Hypothalamus (tissue), 51 donors: ENCODE results near the gene POMGNT1.

ENCODE experiments used
- DNase-seq, 51 donors: peaks; one replicate each; lab custom pipeline; 2025; lab: John Stamatoyannopoulos, UW

POMGNT1 gene

DNA sequence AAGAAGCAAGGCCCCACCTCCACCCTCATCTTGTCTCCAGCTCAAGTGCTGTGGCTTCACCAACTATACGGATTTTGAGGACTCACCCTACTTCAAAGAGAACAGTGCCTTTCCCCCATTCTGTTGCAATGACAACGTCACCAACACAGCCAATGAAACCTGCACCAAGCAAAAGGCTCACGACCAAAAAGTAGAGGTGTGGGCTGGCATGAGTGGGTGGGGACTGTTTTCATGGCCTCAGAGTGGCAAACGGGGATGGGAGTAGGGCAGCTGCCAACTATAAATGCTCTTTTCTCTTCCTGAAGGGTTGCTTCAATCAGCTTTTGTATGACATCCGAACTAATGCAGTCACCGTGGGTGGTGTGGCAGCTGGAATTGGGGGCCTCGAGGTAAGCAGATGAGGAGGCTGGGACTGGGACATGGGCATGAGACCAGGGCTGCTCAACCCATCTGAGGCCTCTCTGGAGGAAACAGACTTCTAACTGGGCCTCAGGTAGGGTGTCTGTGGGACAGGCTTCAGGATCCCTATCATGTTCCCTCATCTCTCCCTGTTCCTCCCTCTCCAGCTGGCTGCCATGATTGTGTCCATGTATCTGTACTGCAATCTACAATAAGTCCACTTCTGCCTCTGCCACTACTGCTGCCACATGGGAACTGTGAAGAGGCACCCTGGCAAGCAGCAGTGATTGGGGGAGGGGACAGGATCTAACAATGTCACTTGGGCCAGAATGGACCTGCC, 13.1 kb downstream of the POMGNT1 start:
- no peak for DNase-seq

DNA sequence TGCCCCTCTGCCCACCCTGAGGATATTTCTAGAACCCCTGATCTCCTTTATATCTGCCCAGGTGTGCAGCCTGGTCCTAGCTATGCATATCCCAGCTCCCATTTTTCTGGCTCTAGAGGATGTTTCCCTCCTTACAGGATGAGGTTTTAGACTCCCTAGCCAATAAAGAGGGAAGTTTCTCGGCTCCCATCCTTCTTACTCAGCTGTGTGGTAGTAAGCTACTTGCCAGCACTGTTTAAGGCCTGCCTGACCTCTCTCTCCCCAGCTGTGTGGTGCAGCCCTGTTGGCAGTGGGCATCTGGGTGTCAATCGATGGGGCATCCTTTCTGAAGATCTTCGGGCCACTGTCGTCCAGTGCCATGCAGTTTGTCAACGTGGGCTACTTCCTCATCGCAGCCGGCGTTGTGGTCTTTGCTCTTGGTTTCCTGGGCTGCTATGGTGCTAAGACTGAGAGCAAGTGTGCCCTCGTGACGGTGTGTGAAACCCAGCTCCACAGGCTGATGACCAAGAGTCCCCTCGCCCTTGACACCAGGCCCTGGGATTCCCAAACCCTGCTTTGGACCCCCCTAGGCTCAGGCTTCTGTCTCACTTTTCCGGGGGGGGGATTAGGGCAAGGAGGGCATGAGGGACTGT, 14.2 kb downstream of the POMGNT1 start:
- DNase-seq, result peak in 2 of 51 donors; percentile 3 to 11

DNA sequence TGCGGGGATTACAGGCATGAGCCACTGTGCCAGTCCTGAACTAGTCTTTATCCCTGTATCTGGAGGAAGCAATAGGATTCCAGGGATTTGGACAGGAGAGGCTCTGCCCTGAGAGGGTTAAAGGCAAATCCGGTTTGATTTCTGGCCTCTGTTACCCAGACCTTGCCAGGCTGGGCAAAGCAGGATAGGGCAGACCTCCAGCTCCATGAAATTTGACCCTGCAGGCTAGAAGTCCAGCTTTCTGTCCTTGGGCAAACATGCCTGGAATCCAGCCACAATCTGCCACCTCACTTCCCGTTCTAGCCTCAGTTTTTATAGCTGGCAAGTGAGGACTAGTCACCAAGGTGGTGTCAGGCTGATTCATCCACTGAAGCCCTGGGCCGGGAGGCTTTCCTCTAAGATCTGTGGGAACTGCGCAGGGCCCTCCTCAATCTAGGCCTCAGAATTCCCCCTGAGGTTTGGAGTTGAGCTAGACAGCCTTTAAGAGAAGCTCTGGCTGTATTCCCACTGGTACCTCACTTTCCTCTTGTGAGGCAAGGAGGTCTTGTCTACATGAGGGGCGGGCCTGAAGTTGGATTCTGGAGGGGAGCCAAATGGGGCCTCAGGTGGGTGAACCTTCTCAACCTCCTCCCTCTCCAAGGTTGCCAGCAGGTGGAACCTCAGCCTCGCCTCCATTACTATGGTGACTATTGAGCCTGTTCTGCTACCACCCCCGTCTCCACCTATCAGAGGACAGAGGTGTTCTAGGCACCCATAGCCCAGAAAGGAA, 15.0 kb downstream of the POMGNT1 start:
- peak in 11 of 51 donors; percentile 15 to 70 (median 48) for DNase-seq

DNA sequence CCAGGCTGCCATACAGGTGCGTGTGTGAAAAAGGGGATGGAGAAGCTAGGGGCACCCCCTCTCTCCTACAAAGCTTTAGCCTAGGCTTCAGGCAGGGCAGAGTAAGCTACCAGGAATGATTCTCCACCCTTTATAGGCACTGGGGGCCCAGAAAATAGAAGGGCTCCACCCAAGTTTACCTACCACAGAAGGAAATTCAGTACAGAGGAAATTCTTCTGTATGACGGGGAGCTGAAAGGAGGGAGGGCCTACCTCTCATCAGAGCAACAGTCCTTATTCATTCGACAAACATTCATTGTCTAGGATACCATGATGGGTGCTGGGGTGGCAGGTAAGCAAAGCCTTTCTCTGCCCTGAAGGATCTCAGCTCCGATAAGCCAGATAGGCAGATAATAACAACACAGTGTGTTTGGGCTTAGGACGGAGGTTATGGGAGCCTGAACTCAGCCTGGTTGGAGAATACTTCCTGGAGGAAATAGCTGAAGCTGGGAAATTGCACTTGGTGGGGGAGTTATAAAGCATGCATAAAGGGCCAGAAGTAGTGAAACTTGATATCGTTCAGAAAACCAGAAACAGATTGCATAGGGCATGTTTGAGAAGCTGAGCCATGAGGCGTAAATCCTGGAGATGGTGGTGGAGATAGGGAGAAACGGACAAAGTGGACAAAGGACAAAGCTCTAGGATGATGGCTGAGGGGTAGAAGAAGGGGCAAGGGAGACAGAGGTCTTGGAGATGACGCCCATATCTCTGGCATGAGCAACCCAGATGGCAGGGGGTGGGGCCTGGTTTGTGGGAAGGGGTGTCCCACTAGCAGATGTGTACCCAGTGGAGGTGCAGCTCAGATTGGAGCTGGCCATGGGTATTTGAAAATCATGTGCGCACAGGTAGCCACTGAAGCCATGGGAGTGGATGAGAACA, 16.6 kb downstream of the POMGNT1 start:
- no peak for DNase-seq

DNA sequence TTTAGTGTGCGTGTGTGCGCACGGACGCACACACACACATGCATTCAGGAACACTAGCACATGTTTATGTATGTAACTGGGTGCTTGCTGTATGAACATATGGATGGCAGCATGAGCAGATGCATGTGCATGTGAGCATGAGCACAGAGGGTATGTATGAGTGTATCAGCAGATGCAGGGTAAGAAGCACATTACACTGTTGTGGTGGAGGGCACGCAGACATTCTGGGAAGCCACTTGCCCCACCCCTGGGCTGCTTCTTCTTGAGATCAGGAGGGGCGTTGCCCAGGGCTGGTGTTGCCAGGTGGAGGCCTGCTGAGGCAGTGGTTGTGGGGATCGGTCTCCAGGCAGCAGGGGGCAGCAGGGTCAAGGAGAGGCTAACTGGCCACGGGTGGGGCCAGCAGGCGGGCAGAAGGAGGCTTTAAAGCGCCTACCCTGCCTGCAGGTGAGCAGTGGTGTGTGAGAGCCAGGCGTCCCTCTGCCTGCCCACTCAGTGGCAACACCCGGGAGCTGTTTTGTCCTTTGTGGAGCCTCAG, 18.1 kb downstream of the POMGNT1 start:
- peak in 18 of 51 donors; percentile 6 to 57 (median 28) for DNase-seq

DNA sequence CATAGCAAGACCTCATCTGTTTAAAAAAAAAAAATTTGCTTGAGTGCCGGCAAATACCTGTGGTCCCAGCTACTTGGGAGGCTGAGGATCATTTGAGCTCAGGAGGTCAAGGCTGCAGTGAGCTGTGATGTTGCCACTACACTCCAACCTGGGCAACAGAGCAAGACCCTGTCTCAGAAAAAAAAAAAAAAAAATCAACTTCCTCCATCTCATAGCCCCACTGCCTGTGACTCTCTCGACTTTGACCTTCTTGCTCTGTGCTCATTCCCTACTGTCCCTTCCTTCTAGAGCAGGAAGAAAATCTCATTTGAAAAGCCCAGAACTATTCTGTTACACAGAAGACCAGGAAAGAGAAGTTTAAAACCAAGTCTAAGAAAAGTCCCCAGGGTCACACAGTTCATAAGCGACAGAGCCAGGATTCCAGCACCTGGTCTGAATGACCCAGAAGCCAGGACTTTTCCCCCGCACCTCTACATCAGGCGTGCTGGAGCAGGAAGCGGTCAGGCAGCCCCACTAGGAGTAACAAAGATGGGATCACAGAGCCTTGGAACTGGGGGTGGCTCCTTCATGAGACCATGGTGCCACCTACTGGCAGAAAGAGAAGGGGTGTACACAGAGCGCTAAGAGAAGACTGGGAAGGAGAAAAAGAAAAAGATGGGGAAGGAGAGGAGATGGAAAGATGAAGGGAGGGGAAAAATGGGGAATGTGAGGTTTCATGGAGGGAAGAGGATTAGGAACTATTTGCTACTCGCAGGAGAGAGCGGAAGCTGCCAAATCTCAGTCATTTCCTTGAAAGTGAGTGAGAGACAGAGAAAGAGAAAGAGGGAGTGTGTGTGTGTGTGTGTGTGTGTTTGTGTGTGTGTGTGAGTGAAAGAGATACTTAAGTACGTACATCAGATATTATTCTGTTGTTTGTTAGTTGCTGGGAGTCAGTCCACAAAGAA, 18.8 kb downstream of the POMGNT1 start:
- DNase-seq, result peak in 46 of 51 donors; percentile 14 to 88 (median 54)

DNA sequence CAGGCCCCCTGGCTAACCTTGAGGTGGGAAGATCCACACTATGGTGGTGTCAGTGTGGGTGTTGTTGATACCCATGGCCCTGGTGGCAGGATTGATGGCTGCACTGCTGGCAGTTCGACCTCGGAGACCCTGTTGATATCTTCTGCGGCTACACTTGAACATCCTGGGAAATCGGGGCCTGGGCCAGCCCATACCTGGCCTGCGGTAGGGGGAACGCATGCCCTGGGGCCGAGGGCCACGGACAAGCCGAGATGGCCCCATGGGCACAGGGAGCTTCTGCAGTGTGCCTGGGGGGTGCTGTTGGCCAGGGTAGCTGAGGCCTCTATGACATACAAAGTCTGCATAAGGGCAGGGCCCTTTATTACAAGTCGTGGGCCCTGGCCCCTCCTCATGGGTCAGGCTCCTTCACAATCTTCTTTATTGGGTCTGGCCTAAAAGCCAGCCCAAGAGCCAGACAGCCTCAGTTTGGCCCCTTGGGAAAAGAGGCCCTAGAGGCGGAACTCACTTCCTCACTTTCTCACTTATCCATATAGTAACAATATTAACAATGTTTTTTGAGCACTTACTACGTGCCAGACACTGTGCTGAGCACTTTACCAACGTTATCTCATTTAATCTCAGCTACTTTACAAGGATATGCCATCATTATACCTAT, 21.9 kb downstream of the POMGNT1 start, which contains the start of gene P3R3URF:
TSS of gene P3R3URF (minus strand) at position 278 of the 655 bp plus-strand sequence. CDS start at position 261, 17 bp downstream.
- DNase-seq, result no peak

DNA sequence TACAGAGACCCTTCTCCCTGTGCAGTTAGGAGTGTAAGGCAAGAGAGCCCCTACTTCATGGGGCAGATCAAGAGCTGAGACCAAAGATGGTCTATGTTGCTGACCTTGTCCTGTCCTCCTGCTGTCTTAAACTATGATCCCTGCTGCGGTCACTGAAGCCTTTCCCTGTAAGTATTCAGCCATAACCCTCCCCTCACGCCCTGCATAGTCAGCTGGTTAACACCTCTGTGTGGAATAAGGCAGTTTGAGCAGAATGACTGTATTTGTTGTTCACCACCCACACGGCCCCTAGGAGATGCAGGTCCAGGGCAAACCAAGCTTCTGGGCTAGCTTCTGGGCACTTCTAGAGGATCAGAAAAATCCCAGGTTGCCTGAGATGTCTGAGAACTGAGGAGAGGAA, 23.0 kb downstream of the POMGNT1 start:
- DNase-seq, result no peak

DNA sequence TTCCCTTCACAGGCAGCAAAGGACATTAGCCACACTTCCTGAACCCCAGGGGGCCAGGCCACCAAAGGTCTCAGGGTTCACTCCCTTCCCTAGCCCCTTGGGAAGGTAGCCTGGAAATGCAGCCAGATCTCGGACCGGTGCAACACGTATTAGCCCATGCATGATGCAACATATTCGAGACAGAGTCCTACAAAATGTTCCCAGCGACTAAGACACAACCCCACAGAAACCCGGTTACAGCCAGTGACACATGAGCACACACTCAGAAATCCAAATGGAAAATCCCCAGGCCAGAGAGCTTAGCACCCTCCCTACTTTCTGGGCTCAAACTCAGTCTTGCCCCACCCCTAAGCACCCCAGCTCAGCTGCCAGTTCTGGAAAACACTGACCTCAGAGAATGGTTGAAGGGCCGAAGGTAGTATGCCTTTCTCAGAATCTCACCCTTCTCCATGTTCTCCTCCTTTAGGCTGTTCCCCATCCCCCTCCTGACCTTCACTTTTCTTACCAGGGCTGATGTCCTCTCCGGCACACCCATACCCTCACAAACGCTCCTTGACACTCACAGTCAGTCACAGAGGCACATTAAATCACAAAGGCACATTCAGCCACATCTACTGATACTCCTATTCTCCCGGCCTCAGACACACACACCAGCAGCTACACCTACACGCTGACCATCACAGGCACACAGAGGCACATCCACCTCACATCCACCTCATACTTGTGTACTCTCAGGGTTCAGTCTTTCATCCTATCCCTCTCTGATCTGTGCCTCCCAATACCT, 23.6 kb downstream of the POMGNT1 start, which contains the start of gene TSPAN1:
TSS of gene TSPAN1 (plus strand) at position 640 of the 784 bp plus-strand sequence. CDS start 6,021 bp downstream, outside the sequence.
- peak in 1 of 51 donors; percentile 10 for DNase-seq

DNA sequence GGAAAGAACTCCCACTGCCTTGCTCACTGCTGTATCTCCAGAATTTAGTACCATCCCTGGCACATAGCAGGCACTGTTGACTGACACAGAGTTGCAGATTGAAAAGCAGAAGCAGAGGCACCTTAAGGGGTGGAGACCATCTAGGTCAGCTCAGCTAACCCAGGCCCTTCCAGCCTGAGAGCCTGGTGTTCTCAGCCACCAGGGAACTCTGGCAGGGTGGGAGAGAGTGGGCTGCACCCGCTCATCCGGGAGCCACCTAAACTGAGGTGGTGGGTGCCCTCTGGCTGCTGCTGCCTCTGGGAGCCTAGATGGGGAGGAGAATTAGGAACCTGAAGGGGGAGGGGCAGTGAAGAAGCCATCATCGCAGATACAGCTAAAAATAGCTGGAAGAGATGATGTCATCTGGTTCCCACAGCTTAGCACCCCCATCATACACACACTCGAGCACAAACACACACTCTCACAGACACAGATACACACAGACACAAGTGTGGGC, 24.8 kb downstream of the POMGNT1 start:
- peak in 5 of 51 donors; percentile 9 to 46 (median 25) for DNase-seq

DNA sequence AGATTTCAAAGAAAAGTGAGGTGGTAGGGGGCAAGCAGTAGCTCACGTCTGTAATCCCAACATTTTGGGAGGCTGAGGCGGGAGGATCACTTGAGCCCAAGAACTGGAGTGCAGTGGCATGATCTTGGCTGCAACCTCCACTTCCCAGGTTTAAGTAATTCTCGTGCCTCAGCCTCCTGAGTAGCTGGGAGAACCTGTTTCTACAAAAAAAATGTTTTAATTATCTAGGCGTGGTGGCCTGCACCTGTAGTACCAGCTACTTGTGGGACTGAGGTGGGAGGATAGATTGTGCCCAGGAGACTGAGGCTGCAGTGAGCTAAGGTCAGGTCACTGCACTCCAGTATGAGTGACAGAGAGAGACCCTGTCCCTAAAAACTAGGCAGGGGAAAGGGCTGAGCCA, 25.9 kb downstream of the POMGNT1 start:
- DNase-seq, result no peak

DNA sequence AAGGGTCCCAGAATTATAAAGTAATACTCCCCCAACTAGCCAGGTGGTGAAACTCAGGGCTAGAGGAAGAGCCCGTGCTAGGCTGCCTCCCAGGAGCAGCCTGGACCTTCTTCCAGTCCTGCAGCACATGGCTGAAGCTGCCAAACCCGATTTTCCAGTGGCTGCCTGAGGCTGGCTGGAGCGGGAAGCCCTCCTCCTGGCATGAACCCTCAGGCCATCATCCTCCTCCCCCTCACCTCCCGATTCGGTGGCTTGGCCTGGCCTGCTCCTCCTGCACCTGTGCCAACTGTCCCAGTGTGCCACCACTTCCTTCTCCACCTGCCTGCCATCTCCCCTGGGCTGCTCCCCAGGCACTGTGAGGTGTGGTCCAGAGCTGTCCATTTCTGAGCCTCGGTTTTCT, 26.4 kb downstream of the POMGNT1 start:
- DNase-seq, result no peak

DNA sequence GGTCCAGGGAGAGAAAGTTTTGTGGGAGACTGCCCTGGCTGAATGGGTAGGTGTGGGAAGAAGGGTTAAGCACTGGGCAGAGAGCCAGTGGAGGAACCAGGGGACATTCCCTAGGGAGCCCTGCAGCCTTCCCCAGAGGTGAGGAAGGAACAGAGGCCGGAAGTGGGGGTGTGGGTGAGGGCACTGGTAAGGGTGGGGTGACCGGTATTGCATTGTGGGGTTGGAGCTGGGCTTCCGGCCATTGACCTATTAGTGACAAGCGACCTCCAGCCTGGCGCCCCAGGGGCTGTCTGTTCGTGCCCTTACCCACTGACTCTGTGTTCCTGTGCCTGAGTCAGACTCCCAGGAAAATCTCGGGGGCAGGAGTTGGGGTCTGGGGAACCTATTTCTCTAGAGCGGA, 26.9 kb downstream of the POMGNT1 start:
- no peak for DNase-seq

DNA sequence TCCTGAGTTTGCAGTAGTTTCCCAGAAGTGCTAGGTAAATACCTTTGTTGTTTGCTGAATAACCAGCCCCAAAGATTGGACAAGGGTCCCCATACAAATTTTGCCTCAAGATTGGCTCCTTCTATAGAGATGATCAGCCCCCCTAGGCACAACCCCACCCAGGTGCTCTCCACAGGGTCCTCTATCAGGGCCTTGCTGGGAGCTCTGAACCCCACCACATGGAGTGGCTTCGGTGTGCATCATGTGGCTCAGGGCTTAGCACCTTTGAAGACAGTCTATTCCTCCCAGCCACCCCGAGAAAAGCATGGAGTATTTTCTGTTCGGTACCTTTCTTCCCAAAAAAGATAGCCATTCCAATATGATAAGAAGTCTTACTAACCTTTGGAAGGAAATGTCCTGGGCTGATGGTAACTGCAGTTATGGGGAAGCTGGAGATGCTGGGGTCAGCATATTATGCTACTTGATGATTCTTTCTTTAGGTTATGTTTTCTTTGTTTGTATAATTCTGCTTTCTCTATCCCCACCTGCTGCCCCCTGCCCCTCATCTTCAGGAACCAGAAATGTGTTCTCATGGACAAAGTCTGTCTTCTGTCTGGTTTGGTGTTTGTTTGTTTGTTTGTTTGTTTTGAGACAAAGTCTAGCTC, 28.3 kb downstream of the POMGNT1 start:
- DNase-seq, result no peak

DNA sequence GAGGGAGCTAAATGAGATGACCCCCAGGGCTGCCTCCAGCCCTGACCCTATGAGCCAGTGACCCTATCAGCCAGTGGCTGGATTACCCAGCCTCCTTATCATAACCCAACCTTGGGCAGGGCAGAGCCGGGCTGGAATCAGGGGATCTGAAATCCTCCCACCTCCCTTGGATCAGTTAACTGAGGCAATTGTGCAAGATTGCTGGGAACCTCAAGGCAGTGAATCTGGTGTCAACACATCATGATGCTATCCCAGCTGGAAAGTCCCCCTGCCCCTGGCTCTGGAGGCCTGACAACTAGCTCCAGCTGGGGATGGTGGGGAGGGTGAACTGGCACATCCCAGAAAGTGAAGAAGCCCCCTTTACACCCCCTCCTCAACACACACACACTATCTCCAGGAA, 29.8 kb downstream of the POMGNT1 start:
- DNase-seq, result no peak
